NB4 (cell line): ENCODE measurements around the gene TMEM178B.

Experiments used
- CTCF ChIP-seq: IDR thresholded peaks from one replicate; pipeline ENCODE4 v1.5.1; 2012; ENCODE audit warnings: low read depth, low read length
- POLR2A ChIP-seq: IDR thresholded peaks from 2 replicates; pipeline ENCODE4 v1.6.1; 2011; ENCODE audit warnings: mild to moderate bottlenecking; ENCODE audit not compliant: insufficient read length; ENCODE audit errors: extremely low read depth

DNA sequence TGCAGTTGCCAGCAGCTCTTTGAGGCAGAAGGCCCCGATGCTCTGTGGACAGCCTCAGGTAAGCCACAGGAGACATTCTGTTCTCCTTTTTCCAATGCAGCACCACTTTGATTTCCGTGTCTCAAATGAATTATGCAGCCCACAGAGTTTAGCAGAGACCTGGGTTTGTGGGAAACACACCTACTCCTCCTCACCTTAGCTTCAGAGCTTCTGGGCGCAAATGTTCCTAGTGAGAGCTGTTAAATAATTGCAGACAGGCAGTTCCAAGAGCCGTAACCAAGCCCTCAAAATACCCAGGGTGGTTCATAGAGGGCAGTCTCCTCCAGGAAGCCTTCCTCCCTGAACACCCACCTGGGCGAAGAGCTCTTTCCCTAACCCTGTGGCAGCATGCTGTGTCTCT lies 408.1 kb downstream of the TMEM178B start:
- TF ChIP-seq CTCF = no peak
- TF ChIP-seq POLR2A = no peak
